IMR-90 (cell line): Measurements from ENCODE around the gene TAL1. TPM values are rescaled to one million over a fixed set of nuclear protein-coding genes. Genes with fewer than 3 reads are reported as not detected.

Experiments used
- ATAC-seq: fragments of 200-7000 bp; cut with Tn5 transposase; 2 replicates; pipeline ENCODE4 v1.9.1; 2020; ENCODE audit warnings: low read depth, mild to moderate bottlenecking, moderate library complexity
- BruUV-seq: library from RNA; stranded (reverse); fragments of 400-500 nt; replicated peaks from 2 replicates; lab custom pipeline; 2021; lab: Mats Ljungman, UMichigan
- CTCF ChIA-PET: fragments of 300-600 bp; formaldehyde crosslinking; extraction: SDS; loops from one replicate; lab custom pipeline; 2021; ENCODE audit warnings: antibody characterized with exemption; lab: Yijun Ruan, JAX
- POLR2A ChIA-PET: fragments of 300-600 bp; sonication (Branson Sonifier 250); formaldehyde crosslinking; loops from one replicate; lab custom pipeline; 2022; ENCODE audit warnings: antibody characterized with exemption; ENCODE audit not compliant: unreplicated experiment; lab: Charles Lee
- DNase-seq: peaks from one replicate; pipeline ENCODE4 v3.0.0; 2013
- H2AFZ ChIP-seq: replicated peaks from 2 replicates; pipeline ENCODE3; 2013; ENCODE audit warnings: low read length, mild to moderate bottlenecking; ENCODE audit not compliant: poor library complexity
- H2AK5ac ChIP-seq: 2 replicates; pipeline ENCODE4 v1.6.1; 2013; ENCODE audit warnings: low read depth, low read length, inconsistent platforms
- H2AK9ac ChIP-seq: replicated peaks from 2 replicates; pipeline ENCODE3; 2013; ENCODE audit warnings: mild to moderate bottlenecking, low read depth, low read length, moderate library complexity; ENCODE audit not compliant: poor library complexity
- H2BK120ac ChIP-seq: 2 replicates; pipeline ENCODE4 v1.6.1; 2013; ENCODE audit warnings: low read depth, low read length, inconsistent platforms
- H2BK15ac ChIP-seq: 3 replicates; pipeline ENCODE4 v1.6.1; 2013; ENCODE audit warnings: low read depth, low read length, inconsistent platforms
- H2BK20ac ChIP-seq: 2 replicates; pipeline ENCODE4 v1.6.1; 2013; ENCODE audit warnings: low read depth, mild to moderate bottlenecking, inconsistent platforms, low read length, moderate library complexity
- H2BK5ac ChIP-seq: 2 replicates; pipeline ENCODE4 v1.6.1; 2013; ENCODE audit warnings: mild to moderate bottlenecking, low read depth, low read length, inconsistent platforms; ENCODE audit not compliant: poor library complexity, severe bottlenecking
- H3K14ac ChIP-seq: replicated peaks from 2 replicates; pipeline ENCODE4 v1.6.1; 2013; ENCODE audit warnings: low read depth, low read length, inconsistent platforms
- H3K18ac ChIP-seq: 2 replicates; pipeline ENCODE4 v1.6.1; 2013; ENCODE audit warnings: low read depth, low read length, control low read depth
- H3K23ac ChIP-seq: 2 replicates; pipeline ENCODE4 v1.6.1; 2013; ENCODE audit warnings: low read depth, low read length, inconsistent platforms
- H3K27ac ChIP-seq: 2 replicates; pipeline ENCODE4 v1.5.1; 2013; ENCODE audit warnings: mild to moderate bottlenecking, control low read depth, low read length; ENCODE audit not compliant: insufficient read depth
- H3K27me3 ChIP-seq: 2 replicates; pipeline ENCODE4 v1.6.1; 2013; ENCODE audit warnings: low read length; ENCODE audit not compliant: control insufficient read depth, insufficient read depth
- H3K36me3 ChIP-seq: 2 replicates; pipeline ENCODE4 v1.6.1; 2013; ENCODE audit warnings: low read length, mixed read lengths; ENCODE audit not compliant: control insufficient read depth, insufficient read depth
- H3K4ac ChIP-seq: 2 replicates; pipeline ENCODE4 v1.6.1; 2013; ENCODE audit warnings: low read depth, low read length, inconsistent platforms
- H3K4me1 ChIP-seq: 2 replicates; pipeline ENCODE4 v1.6.1; 2013; ENCODE audit warnings: low read length, mixed read lengths; ENCODE audit not compliant: control insufficient read depth, insufficient read depth
- H3K4me2 ChIP-seq: 2 replicates; pipeline ENCODE4 v1.6.1; 2013; ENCODE audit warnings: low read depth, mild to moderate bottlenecking, control low read depth, low read length, moderate library complexity
- H3K4me3 ChIP-seq: 2 replicates; pipeline ENCODE4 v1.5.1; 2013; ENCODE audit warnings: low read depth, mild to moderate bottlenecking, control low read depth, low read length, moderate library complexity; ENCODE audit not compliant: insufficient read depth
- H3K56ac ChIP-seq: 2 replicates; pipeline ENCODE4 v1.6.1; 2013; ENCODE audit warnings: low read length, inconsistent platforms; ENCODE audit not compliant: insufficient read depth; ENCODE audit errors: extremely low read depth
- H3K79me1 ChIP-seq, 2 experiments: 2 replicates each; pipeline ENCODE4 v1.6.1; 2013; ENCODE audit warnings: low read length in 2 of 2, inconsistent platforms in 1 of 2, low read depth in 1 of 2
- H3K9ac ChIP-seq: 2 replicates; pipeline ENCODE4 v1.6.1; 2013; ENCODE audit warnings: low read depth, low read length, control low read depth
- H3K9me1 ChIP-seq: 2 replicates; pipeline ENCODE4 v1.6.1; 2013; ENCODE audit warnings: low read length, inconsistent platforms; ENCODE audit not compliant: insufficient read depth
- H3K9me3 ChIP-seq: 2 replicates; pipeline ENCODE4 v1.6.1; 2013; ENCODE audit warnings: low read length; ENCODE audit not compliant: control insufficient read depth, insufficient read depth
- H4K20me1 ChIP-seq: 2 replicates; pipeline ENCODE4 v1.6.1; 2013; ENCODE audit warnings: low read length, inconsistent platforms; ENCODE audit not compliant: insufficient read depth
- H4K5ac ChIP-seq: 2 replicates; pipeline ENCODE4 v1.6.1; 2013; ENCODE audit warnings: mild to moderate bottlenecking, low read depth, low read length, control low read depth
- H4K8ac ChIP-seq, 2 experiments: 2 replicates each; pipeline ENCODE4 v1.6.1; 2013; ENCODE audit warnings: low read depth in 2 of 2, low read length in 2 of 2, control low read depth in 1 of 2, inconsistent platforms in 1 of 2
- H4K91ac ChIP-seq: 2 replicates; pipeline ENCODE4 v1.6.1; 2013; ENCODE audit warnings: low read depth, low read length, inconsistent platforms; ENCODE audit not compliant: insufficient read depth
- BHLHE40 ChIP-seq: fragments of 150-350 bp; IDR thresholded peaks from 2 replicates; pipeline ENCODE4 v1.6.1; 2016; ENCODE audit warnings: mild to moderate bottlenecking, low read depth, low read length
- CEBPB ChIP-seq: IDR thresholded peaks from 2 replicates; pipeline ENCODE4 v1.6.1; 2012; ENCODE audit warnings: low read depth, low read length, improper control_type of control experiment
- CHD1 ChIP-seq: IDR thresholded peaks from 2 replicates; pipeline ENCODE4 v1.6.1; 2012; ENCODE audit warnings: low read depth, low read length, improper control_type of control experiment
- CTCF ChIP-seq: conservative IDR thresholded peaks from 2 replicates; pipeline ENCODE4 v1.5.1; 2012; ENCODE audit warnings: mild to moderate bottlenecking, low read depth, low read length, improper control_type of control experiment
- ELK1 ChIP-seq: fragments of 150-350 bp; IDR thresholded peaks from 2 replicates; pipeline ENCODE4 v1.6.1; 2016; ENCODE audit warnings: low read depth, mild to moderate bottlenecking, low read length, moderate library complexity, borderline replicate concordance
- FOS ChIP-seq: fragments of 150-350 bp; IDR thresholded peaks from 2 replicates; pipeline ENCODE4 v1.6.1; 2016; ENCODE audit warnings: low read depth, low read length
- MAFK ChIP-seq: IDR thresholded peaks from 2 replicates; pipeline ENCODE4 v1.6.1; 2012; ENCODE audit warnings: low read depth, low read length, improper control_type of control experiment
- MAZ ChIP-seq: IDR thresholded peaks from 2 replicates; pipeline ENCODE4 v1.6.1; 2012; ENCODE audit warnings: low read depth, mild to moderate bottlenecking, low read length, improper control_type of control experiment, moderate library complexity, borderline replicate concordance
- MXI1 ChIP-seq: IDR thresholded peaks from 2 replicates; pipeline ENCODE4 v1.6.1; 2012; ENCODE audit warnings: low read depth, mild to moderate bottlenecking, low read length, moderate library complexity, borderline replicate concordance
- NFE2L2 ChIP-seq: fragments of 150-350 bp; IDR thresholded peaks from 2 replicates; pipeline ENCODE4 v1.6.1; 2016; ENCODE audit warnings: low read depth, mild to moderate bottlenecking, low read length
- POLR2A ChIP-seq: IDR thresholded peaks from 2 replicates; pipeline ENCODE4 v1.6.1; 2012; ENCODE audit warnings: mild to moderate bottlenecking, low read depth, low read length
- RAD21 ChIP-seq: IDR thresholded peaks from 2 replicates; pipeline ENCODE4 v1.6.1; 2012; ENCODE audit warnings: low read length, improper control_type of control experiment
- RCOR1 ChIP-seq: IDR thresholded peaks from 2 replicates; pipeline ENCODE4 v1.6.1; 2012; ENCODE audit warnings: mild to moderate bottlenecking, low read length, improper control_type of control experiment; ENCODE audit not compliant: insufficient replicate concordance
- RFX5 ChIP-seq: IDR thresholded peaks from 2 replicates; pipeline ENCODE4 v1.8.0; 2012; ENCODE audit warnings: low read depth, mild to moderate bottlenecking, low read length, moderate library complexity
- SMC3 ChIP-seq: fragments of 150-350 bp; IDR thresholded peaks from 2 replicates; pipeline ENCODE4 v1.6.1; 2016; ENCODE audit warnings: low read depth, mild to moderate bottlenecking, antibody characterized with exemption, low read length, moderate library complexity
- USF2 ChIP-seq: fragments of 150-350 bp; IDR thresholded peaks from 2 replicates; pipeline ENCODE4 v1.6.1; 2017; ENCODE audit warnings: mild to moderate bottlenecking, antibody characterized with exemption, low read length, low read depth
- WGBS, 2 experiments: methylation state at CpG; one replicate each; pipeline versions ENCODE4 v1.1.5 to v1.1.7; 2013; ENCODE audit warnings: missing lambda C conversion rate in 2 of 2; ENCODE audit not compliant: insufficient read length in 1 of 2; ENCODE audit errors: extremely low coverage in 2 of 2; 5-methylcytosine and 5-hydroxymethylcytosine counted together
- dilution Hi-C: fragments of 300-500 bp; cut with HindIII; formaldehyde crosslinking; loops from one replicate; pipeline ENCODE4 v1.14.3; 2018; ENCODE audit warnings: low sequenced_read_pairs; ENCODE audit not compliant: unreplicated experiment
- in situ Hi-C: fragments of 300-500 bp; cut with MboI; formaldehyde crosslinking; loops from 3 replicates; pipeline ENCODE4 v1.14.3; 2019; ENCODE audit warnings: low sequenced_read_pairs, inconsistent platforms, mixed read lengths
- intact Hi-C: fragments of 100-400 bp; cut with micrococcal nuclease; formaldehyde crosslinking; loops from 2 replicates; pipeline ENCODE4 v1.10.0; 2022
- polyA plus RNA-seq, 3 experiments: library from polyadenylated mRNA; depleted of rRNA; stranded (reverse); fragments of >200 nt; gene quantifications; 2 replicates each; pipeline ENCODE4 v1.2.3, GENCODE V29; 2012; ENCODE audit warnings: low replicate concordance in 1 of 3
- total RNA-seq: library from RNA; depleted of rRNA; stranded (reverse); fragments of >200 nt; gene quantifications from 2 replicates; pipeline ENCODE4 v1.2.3, GENCODE V29; 2012

The TAL1 gene
- total and polyA plus RNA-seq, 2 of the 4 experiments (the other 2 are of a cell fraction), result not detected

- no peak overlapping the region for H3K4me2 ChIP-seq
- H2BK15ac ChIP-seq, result no peak overlapping the region
- no peak overlapping the region for H3K9ac ChIP-seq
- H2AFZ ChIP-seq, result no peak overlapping the region
- intact Hi-C loops, result no loop called here
- no peak overlapping the region for H3K27ac ChIP-seq
- H2AK5ac ChIP-seq, result no peak overlapping the region
- dilution Hi-C loops, result no loop called here
- no peak overlapping the region for H2BK5ac ChIP-seq
- BruUV-seq, result no TSS peak
- DNase-seq (no peak), ATAC-seq (no peak)
- no peaks in the 10 kb centered on the region for H3K9me3 ChIP-seq
- in situ Hi-C loops, result no loop called here
- TF ChIP-seq CEBPB (no peak), BHLHE40 (no peak), MAZ (no peak), ELK1 (no peak), CHD1 (no peak), USF2 (no peak), POLR2A (no peak), RCOR1 (no peak), NFE2L2 (no peak), RAD21 (no peak), SMC3 (no peak), RFX5 (no peak), CTCF (no peak), FOS (no peak), MXI1 (no peak), MAFK (no peak)
- H4K8ac ChIP-seq, result no peak overlapping the region
- H3K56ac ChIP-seq, result no peak overlapping the region
- H3K4me1 ChIP-seq, result no peaks in the 10 kb centered on the region
- WGBS, 2 experiments, result no CpG with 5 or more reads among the region's 3 CpGs
- no peak overlapping the region for H2BK20ac ChIP-seq
- H3K27me3 ChIP-seq, result peaks cover 17% of the 10 kb centered on the region
- no peak overlapping the region for H4K91ac ChIP-seq
- no peak overlapping the region for H2AK9ac ChIP-seq
- no peak overlapping the region for H3K4me3 ChIP-seq
- H4K20me1 ChIP-seq, result no peaks in the 10 kb centered on the region
- no peaks in the 10 kb centered on the region for H3K79me1 ChIP-seq
- no peak overlapping the region for H4K5ac ChIP-seq
- H3K9me1 ChIP-seq, result no peaks in the 10 kb centered on the region
- ChIA-PET POLR2A (no interaction called here), CTCF (no interaction called here)
- H3K18ac ChIP-seq, result no peak overlapping the region
- H3K23ac ChIP-seq, result no peak overlapping the region
- no peak overlapping the region for H3K14ac ChIP-seq
- H3K36me3 ChIP-seq, result no peaks in the 10 kb centered on the region
- no peak overlapping the region for H2BK120ac ChIP-seq
- no peak overlapping the region for H3K4ac ChIP-seq
Observed at GRCh38 chr1:47244339-47244862, 12.4 kb upstream of the TAL1 start.
